HG02870 (cell line): ENCODE measurements around the gene OVCH1.

Source experiments
- ATAC-seq: cut with Tn5 transposase; IDR thresholded peaks from one replicate; pipeline ENCODE4 v1.9.1; 2021; ENCODE audit warnings: mild to moderate bottlenecking, moderate library complexity; ENCODE audit not compliant: unreplicated experiment

OVCH1 gene

GRCh38 chr12:29497588-29497987 lies at the start of gene OVCH1:
TSS of gene OVCH1 (minus strand) at chr12:29497686. CDS start at chr12:29497686, 0 bp downstream.
- no peak for ATAC-seq

GRCh38 chr12:29547151-29547632 lies 49.7 kb upstream of the OVCH1 start:
- no peak for ATAC-seq

GRCh38 chr12:29546000-29546399 lies 48.5 kb upstream of the OVCH1 start:
- ATAC-seq, result no peak

- ATAC-seq, result peak; percentile 87
These were observed 47.6 kb upstream of the OVCH1 start for GRCh38 chr12:29545102-29545467.

- ATAC-seq, result peak; percentile 29
These were observed 47.1 kb upstream of the OVCH1 start for GRCh38 chr12:29544428-29545101.

- no peak for ATAC-seq
These were observed 45.5 kb upstream of the OVCH1 start for GRCh38 chr12:29543036-29543435.

GRCh38 chr12:29537298-29537697 lies 39.8 kb upstream of the OVCH1 start:
- no peak for ATAC-seq

GRCh38 chr12:29534935-29535334 lies 37.4 kb upstream of the OVCH1 start:
- no peak for ATAC-seq

GRCh38 chr12:29533815-29534489 lies 36.5 kb upstream of the OVCH1 start:
- ATAC-seq, result no peak

GRCh38 chr12:29531471-29531870 lies 34.0 kb upstream of the OVCH1 start:
- ATAC-seq, result no peak

GRCh38 chr12:29530436-29530835 lies 33.0 kb upstream of the OVCH1 start:
- no peak for ATAC-seq

- no peak for ATAC-seq
These were observed 30.7 kb upstream of the OVCH1 start for GRCh38 chr12:29528161-29528560.

GRCh38 chr12:29521951-29522350 lies 24.5 kb upstream of the OVCH1 start:
- ATAC-seq, result no peak

GRCh38 chr12:29519585-29520182 lies 22.2 kb upstream of the OVCH1 start:
- ATAC-seq, result no peak

- ATAC-seq, result peak; percentile 47
These were observed 20.9 kb upstream of the OVCH1 start for GRCh38 chr12:29518407-29518806.

GRCh38 chr12:29517264-29517663 lies 19.8 kb upstream of the OVCH1 start:
- ATAC-seq, result no peak

GRCh38 chr12:29516431-29516875 lies 19.0 kb upstream of the OVCH1 start:
- ATAC-seq, result no peak

GRCh38 chr12:29510591-29511185 lies 13.2 kb upstream of the OVCH1 start:
- no peak for ATAC-seq

GRCh38 chr12:29509503-29509902 lies 12.0 kb upstream of the OVCH1 start:
- no peak for ATAC-seq

- no peak for ATAC-seq
These were observed 11.5 kb upstream of the OVCH1 start for GRCh38 chr12:29508949-29509348.

GRCh38 chr12:29505122-29505521 lies 7.6 kb upstream of the OVCH1 start:
- no peak for ATAC-seq

GRCh38 chr12:29503283-29503682 lies 5.8 kb upstream of the OVCH1 start:
- ATAC-seq, result no peak
